GM18868 (cell line): ENCODE measurements around the gene FOXO3.

Source experiments
- ATAC-seq: cut with Tn5 transposase; IDR thresholded peaks from one replicate; pipeline ENCODE4 v1.9.1; 2021; ENCODE audit warnings: mild to moderate bottlenecking, moderate library complexity; ENCODE audit not compliant: unreplicated experiment

Gene FOXO3

DNA sequence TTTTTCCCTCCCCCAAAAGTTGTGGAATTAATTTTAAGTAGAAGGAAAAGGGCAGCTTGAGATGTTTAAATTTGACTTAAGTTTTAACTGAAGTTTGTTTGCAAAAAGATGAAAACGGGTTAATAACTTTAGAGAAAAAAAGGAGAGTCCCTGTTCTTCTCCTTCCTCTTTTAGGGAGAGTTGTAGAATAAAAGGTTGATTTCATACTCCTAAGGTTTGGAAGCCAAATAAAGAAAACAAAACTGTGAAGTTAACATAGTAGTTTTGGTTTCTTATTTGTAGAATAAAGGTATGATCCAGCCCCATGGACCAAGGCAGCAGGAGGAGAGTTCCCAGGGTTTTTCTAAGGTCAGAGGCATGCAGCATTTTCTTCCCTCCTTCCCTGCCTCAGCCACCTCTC, 33.4 kb downstream of the FOXO3 start:
- no peak for ATAC-seq

DNA sequence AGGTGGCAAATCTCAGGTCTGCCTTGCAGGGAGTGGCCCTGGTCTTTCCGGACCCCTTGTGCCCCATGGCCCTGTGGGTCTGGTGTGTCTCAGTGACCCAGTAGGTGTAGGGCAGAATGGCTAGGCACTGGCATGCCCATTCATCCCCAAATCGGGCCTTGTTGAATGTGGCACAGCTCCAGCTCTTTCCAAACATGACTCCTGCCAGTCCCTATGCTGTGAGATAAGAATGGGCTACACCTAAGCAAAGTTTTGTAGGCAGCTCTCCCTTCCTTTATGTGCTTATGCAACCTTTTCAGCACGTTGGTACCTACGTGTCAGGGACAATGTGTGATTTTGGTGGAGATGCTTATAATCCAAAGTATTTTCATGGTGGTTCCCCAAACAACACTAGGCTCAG, 33.9 kb downstream of the FOXO3 start:
- no peak for ATAC-seq

DNA sequence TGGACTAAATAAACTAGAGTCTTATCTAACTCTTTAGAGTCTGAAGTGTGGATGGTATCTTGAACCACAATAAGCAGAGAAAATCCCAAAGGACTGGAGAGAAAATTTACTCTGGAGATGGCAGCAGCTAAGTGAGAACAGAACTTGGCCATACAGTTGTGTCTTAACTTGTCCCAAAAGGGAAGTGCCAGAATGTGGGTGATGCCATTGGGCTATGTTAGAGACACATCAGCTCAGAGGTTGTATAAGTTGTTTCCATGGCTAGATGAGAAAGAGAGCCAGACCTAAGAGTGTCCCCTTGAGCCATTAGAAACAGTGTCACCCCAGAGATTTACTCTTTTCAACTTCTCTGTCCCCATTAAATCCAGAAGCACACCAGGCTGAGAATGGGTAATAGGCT, 36.2 kb downstream of the FOXO3 start:
- ATAC-seq = no peak

DNA sequence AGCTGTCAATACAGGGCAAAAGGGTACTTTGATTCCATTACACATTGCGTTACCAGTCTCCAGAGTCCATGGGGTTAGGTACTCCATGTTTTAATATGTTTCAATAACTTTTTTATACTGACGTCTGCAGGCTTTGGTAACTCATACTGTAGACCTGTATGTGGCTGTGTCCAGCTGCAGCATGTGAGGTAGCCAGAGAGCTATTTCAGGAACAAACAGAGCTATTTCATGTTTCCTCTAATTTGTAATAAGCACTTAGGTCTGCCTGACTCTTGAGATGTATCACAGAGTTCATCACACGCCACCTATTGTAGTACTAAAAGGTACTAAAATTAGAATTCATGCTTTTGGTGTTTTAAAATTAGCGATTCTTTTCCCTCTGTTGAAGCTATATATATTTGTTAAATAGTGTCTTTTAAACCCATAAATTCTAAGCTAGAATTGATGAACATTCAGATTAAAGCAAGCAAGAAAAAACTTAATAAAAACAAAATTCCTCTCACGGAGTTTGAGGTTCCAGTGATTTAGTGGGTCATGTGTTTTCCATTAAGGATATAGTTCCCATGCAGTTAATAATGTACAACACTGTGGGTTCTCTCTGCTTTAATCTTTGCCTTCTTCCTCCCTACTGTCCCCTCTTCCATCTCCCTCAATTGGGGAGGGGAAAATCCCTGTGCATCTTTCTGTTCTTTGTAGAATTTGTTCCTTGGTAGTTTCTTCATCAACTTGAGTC, 37.0 kb downstream of the FOXO3 start:
- ATAC-seq = peak; percentile 44

DNA sequence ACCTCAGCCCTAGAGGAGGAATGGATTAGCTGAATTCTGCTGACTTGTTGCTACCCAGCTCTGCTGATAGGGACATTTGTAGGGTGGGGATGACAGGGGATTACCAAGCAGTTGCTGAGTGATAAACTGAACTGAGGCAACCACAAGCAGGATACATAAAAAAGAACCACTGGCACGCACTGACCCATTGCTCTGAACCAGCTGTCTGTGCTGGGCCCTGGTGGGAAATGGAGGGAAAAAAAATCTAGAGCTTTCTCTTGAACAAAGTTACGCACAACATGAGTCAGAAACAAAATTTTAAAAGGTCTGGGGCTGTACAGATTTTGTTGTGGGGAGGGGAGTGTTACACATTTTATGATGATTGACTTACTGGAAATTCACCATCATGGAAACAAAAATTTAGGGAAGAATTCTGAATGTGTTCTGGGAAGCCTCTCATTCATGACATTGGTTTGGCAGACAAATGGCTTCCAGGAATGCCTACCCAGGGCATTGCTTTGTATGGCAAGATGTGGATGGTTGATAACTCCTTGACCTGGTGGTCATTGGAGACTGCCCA, 37.7 kb downstream of the FOXO3 start:
- peak; percentile 92 for ATAC-seq

DNA sequence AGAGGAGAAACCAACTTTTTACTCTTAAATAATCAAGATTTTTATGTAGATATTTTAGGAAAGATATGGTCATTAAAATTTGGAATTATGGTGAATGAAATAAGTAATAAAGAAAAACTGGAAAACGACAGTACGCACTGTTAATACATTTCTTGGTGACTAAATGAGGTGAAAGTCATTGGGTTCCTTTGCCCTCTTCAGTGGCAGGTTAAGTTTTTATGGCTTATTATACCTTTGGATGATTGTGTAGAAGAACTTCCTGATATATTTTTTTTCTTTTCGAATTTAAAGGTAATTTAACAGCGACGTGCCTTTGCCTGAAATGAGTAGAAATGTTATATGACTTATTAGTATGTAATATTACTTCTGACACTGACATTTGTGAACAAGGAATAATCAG, 43.4 kb downstream of the FOXO3 start:
- ATAC-seq = no peak

DNA sequence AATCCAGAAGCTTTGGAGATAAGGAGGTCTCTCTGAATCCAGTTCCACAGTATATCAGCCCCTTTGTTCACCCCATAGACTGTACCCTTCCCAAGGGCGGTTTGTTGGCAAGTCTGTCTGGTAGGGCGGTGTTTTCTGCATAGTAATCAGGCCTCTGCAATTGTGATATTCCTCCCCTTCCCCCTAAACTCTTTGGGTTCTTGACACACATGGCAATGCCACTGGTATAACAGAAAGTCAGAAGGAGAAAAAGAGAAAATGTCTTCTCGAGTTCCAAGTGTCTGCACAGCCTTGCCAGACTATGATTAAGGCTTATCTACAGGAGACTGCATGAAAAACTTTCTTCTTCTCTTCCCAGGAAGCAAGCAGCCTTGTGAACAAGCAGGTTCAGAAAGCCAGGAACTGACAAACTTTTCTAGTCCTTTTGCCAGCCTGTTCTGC, 45.6 kb downstream of the FOXO3 start:
- ATAC-seq = no peak

DNA sequence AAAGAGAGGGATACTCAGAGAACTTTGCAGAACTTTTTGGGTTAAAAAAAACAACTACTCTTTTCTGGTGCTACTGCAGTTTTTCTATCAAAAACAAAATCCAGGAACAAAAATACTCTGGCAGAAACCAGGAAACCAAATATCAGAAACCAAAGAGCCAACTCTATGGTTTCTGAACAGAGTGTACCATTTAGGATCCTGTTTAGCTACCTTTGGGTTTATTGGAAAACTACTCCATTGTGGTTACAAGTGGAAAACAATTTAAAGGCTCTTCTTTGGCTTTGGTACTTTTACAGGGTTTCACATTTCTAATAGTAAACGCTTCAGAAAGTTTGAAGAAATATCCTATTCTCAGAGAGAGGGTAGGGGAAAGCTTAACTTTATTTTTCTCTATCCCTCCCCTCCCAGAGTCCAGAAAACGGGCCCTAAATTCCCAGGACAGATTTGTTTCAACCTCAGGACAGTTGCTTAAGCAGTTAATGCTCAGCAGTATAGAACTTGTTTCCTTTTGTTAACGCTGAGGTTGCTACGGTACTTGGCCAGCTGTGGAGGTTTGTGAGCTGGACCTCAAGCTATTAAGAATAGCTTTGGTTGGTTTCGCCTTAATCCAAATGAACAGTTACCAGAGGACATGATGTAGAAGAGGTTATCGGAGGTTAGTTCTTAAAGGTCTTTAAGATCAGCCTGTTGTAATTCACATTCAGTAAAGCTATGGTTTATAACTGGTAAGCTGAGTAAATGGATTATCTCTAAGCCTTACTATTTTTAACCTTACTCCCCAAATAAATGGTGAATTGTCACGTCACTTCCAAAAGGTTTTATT, 47.9 kb downstream of the FOXO3 start:
- ATAC-seq = no peak

DNA sequence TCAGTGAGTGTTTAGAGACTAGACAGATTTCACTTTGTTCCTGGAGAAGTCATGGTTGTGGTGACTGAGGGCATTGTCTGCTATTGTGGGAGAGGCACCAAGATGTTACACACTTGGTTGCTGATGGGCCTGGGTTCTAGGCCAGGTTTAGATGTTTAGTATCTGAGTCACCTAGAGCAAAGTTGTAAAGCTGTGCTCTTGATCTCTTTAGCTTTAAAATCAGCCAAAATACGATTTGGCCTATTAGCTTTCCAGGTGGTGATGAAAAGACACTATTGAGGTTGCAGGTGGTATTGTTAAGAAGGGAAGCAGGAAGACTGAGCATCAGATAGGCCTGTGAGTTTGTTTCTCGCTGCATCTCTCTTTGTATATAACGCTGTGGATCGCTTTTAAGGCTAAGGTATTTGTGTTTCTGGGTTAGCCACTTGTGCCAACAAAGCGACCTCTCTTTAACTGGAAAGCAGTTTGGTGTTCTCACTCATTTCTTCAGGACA, 48.6 kb downstream of the FOXO3 start:
- ATAC-seq = no peak

DNA sequence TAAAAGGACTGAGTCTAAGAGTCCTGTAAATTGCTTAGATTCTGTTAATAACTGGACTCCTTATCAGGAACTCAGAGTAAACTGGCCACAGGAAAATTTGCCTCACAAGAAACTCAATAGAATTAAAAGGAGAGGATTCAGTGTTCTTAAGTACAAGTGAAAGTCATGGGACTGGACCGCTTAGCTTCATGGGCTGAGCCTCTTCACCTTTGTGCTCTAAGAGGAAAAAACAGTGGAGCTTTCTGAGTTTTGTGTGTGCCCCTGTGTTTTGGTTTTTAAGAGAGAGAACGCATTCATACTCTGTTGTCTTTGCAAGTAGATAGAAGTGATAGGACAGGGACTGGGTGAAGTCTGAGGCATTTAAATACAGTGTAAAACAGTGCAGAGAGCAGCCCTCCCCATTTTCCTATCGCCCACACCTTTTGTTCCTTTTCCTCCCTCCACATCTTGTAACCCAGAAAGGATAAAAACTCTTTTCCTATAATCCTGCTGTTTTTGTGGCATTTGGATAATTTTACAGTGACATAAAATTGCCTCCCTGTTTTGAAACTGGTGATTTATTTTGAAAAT, 49.6 kb downstream of the FOXO3 start:
- no peak for ATAC-seq

DNA sequence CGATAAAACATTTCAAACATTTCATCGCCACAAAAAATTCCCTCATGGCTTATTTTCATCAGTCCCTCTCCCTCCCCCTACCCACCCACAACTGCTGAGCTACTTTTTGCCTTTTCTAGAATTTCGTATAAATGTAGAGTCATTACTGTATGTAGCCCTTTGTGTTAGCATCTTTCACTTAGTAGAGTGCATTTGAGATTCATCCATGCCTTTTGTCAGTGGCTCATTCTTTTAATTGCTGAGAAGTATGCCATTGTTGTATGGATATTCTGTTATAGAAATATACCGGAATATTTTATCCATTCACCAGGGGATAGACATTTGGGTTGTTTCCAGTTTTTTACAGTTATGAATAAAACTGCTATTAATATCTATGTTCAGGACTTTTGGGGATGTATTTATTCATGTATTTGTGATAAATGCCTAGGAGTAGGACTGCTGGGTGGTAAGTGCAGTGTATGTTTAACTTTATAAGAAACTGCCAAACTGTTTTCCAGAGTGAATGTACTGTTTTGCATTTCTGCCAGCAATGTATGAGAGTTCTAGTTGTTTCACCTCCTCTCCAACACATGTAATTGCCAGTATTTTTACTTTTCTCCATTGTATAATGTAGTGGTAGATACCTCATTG, 50.4 kb downstream of the FOXO3 start:
- no peak for ATAC-seq

DNA sequence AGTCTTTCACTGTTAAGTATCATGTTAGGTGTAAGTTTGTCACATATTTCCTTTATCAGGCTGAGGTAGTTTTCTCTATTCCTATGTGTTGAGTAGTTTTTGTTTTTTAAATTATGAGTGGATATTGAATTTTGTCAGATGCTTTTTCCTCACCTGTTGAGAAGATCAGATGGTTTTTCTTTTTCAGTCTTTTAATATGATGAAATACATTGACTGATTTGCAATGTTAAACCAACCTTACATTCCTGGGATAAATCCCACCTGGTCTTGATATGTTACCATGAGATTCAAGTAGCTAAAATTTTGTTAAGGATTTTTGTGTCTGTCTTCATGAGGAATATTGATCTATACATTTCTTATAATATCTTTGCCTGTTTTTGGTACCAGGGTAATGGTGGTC, 52.1 kb downstream of the FOXO3 start:
- ATAC-seq = no peak

DNA sequence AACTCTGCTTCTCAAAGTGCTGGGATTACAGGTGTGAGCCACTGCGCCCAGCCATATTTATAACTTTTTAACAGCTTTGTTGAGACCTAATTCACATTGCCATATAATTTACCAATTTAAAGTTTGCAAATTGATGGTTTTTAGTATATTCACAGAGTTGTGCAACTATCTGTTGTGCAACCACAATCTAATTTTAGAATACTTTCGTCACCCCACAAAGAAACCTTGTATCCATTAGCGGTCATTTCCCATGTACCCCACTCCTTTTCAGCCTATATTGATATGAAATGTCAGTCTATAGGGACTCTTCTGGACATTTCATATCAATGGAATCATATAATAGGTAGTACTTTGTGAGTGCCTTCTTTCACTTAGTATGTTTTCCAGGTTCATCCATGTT, 55.8 kb downstream of the FOXO3 start:
- no peak for ATAC-seq

DNA sequence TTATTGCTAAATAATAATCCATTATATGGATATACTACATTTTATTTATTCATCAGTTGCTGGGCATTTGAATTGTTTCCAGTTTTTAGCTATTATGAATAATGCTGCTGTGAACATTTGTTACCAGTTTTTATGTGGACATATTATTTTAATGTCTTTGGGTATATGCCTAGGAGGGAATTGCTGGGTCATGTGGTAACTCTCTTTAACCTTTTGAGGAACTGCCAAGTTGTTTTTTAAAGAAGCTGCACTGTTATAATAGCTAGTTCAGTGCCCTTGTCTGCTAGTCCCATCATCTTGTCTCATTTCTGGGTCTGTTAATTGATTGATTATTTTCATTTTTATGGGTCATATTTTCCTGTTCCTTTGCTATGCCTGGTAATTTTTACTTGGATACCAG, 56.3 kb downstream of the FOXO3 start:
- ATAC-seq = no peak

DNA sequence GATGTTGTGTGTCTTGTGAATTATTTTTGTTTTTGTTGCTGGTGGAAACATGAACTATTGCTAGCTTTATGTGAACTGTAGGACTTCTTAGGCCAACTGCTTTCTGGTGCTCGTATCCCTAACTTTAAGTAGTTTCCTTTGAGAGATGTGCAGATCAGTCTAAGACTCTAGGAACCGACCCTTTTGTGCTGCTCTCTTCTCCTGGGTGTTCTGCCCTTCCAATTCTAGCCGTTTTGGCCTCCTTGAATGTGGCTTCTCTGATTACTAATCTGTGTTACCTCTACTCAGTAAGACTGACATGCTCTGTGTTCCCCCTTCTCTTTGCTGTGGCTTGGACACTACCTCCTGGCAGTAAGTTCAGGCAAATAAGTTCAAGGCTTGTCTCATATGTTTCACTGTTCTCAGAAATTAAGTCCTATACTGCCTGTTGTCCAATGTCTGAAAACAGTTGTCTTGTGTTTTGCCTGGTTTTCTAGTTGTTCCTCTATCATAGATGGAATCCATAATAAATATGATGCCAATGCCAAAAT, 58.0 kb downstream of the FOXO3 start:
- no peak for ATAC-seq

DNA sequence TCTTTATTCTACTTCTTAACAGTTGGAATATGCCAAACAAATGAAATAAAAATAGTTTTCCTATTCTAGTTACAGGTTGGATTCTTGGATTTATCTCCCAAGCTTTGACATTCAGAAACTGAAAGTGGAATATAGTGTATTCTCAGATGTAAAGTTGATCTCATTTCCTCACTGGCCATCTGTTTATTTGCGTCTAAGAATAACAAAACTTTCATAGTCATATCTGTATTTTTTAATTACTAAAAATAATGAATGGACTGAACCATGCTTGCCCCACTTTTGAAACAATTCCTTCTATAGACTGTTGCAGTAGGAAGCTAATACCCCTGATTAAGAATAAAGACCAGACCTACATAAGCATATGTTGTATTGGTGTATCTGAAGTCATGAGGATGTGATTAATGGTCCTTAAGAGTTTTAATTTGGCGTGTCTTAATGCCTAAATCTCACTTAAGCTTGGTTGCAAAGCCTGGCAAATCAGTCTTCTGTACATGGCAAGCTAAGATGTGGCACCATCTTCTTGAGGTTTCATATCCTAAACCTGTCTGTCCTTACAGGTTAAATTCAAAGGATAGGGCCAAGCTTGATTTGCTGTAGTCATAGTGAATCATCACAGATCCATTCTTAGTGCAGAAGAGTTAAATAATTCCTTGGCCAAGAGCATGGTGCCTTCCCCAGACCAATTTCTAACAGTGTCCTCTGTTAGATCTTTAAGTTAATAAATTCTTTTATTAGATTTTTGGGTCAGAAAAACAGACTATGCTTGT, 58.9 kb downstream of the FOXO3 start:
- no peak for ATAC-seq

DNA sequence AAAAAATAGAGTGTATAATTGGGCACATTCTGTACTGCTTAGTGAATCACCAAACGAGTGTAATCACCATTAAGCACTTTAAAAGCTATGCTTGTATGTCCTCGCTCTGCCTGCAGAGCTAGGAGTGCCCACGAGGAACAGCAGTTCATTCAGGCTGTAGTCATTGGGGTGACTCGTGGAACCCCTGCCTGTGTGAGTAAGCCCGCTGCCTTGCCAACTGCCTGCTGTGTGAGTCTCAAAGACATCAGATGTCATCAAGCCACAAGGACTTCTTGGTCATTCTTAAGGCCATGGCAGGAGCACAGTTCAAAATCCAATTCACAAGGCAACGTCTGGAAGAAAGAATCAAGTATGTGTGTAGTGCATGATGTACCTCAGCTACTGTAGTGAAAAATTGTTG, 60.4 kb downstream of the FOXO3 start:
- ATAC-seq = no peak

DNA sequence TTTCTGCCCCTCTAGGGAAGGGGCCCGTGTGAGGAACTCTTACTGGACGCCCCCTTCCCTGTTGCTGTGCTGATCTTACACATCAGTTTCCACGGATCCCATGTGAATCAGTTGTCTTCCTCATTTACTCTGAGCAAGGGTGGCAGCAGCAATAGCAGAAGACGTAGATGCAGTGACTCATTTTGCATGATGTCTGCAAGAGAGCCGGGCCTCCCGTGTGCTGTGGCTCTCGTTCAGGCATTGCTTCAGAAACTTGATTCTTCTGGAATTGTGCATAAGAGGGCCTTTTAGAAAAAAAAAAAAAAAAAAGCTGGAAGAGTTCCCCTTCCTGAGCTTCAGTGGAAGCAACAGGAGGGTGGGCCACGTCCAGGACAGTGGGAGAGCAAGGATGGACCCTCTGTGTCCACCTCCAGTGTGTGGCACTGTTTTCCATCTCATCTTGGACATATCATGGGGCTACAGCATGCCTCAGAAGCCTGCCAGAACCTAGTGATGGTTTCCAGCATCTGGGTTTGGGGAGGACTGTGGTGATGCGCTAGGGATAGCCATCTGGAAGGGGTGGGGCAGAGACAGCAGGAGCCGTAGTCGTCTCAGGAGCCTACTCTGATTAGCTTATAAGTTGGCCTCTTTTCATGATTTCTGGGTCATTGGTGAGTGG, 62.1 kb downstream of the FOXO3 start:
- no peak for ATAC-seq

DNA sequence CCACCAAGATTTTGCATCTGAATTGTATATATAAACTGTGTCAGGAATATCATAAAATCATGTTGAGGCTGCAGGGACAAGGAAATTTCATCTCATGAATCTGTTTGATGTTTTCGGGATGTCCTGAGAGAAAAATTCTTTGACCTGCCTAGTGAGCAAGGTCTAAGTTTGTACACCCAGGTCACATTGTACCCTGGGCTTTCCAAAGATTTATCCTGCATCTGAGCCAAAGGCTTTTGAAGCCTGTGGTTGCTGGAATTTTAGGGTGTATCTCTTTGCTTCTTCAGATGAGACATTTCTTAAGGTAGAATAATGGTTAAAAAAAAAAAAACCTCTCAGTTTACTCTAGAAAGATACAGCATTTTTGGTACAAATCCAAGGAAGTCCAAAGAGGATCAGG, 63.3 kb downstream of the FOXO3 start:
- no peak for ATAC-seq

DNA sequence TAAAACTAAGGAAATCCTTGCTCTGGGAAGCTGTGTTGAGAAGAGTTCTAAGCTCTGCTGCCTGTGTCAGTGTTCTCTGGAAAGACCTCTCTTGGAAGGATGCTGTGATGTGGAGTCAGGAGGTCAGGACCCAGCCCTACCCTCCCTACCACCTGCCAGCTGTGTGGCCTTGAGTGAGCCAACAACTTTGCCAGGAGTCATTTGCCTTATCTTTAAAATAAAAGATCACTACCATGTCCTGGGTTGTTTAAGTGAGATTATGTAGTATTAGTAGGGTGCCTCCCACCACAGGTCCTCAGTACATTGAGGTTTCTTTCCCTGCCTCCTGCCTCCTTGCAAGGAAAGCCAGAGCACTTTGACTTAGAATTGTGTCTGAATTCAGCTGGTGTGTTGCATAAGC, 64.9 kb downstream of the FOXO3 start:
- ATAC-seq = no peak
